Astrocyte of the cerebellum (primary cell): ENCODE measurements around the gene TLR10.

Source experiments
- DNase-seq: peaks from one replicate; pipeline ENCODE4 v3.0.0-alpha.2; 2011; ENCODE audit warnings: low read depth
- H3K4me3 ChIP-seq: 2 replicates; pipeline ENCODE4 v1.5.1; 2011; ENCODE audit warnings: mild to moderate bottlenecking, low read depth, low read length, moderate library complexity
- CTCF ChIP-seq: IDR thresholded peaks from 2 replicates; pipeline ENCODE4 v1.5.1; 2012; ENCODE audit warnings: low read length, low read depth, moderate library complexity, mild to moderate bottlenecking; ENCODE audit errors: missing control alignments
- in situ Hi-C: cut with HindIII; loops from 2 replicates; pipeline ENCODE4 v1.10.0; 2017; ENCODE audit warnings: low sequenced_read_pairs

The TLR10 gene

GRCh38 chr4:38795087-38795486 is 12.3 kb upstream of the TLR10 start:
- in situ Hi-C loops: no loop called here
- no peak for TF ChIP-seq CTCF
- H3K4me3 ChIP-seq: no peak overlapping the region
- no peak for DNase-seq

- DNase-seq: no peak
Measured at GRCh38 chr4:38794051-38794450, 11.3 kb upstream of the TLR10 start.

GRCh38 chr4:38791010-38791409 is 8.2 kb upstream of the TLR10 start:
- no peak for TF ChIP-seq CTCF
- in situ Hi-C loops: no loop called here
- H3K4me3 ChIP-seq: no peak overlapping the region
- DNase-seq: no peak

More at GRCh38 chr4:38794051-38794450, 11.3 kb upstream of the TLR10 start:
- H3K4me3 ChIP-seq: no peak overlapping the region
- no peak for TF ChIP-seq CTCF
- in situ Hi-C loops: no loop called here

GRCh38 chr4:38788317-38788716 is 5.5 kb upstream of the TLR10 start:
- DNase-seq: peak; percentile 8
- no peak for TF ChIP-seq CTCF
- in situ Hi-C loops: no loop called here
- H3K4me3 ChIP-seq: no peak overlapping the region

- no peak overlapping the region for H3K4me3 ChIP-seq
- in situ Hi-C loops: no loop called here
- TF ChIP-seq CTCF: no peak
- no peak for DNase-seq
Measured at GRCh38 chr4:38787693-38788092, 4.9 kb upstream of the TLR10 start.

GRCh38 chr4:38785901-38786402 is 3.2 kb upstream of the TLR10 start:
- TF ChIP-seq CTCF: no peak
- in situ Hi-C loops: no loop called here

More at GRCh38 chr4:38785901-38786402, 3.2 kb upstream of the TLR10 start:
- H3K4me3 ChIP-seq: no peak overlapping the region
- no peak for DNase-seq
